Measurements from ENCODE around the gene NOC2L.
"Not testable (repeated sequence)": the region's sequence is repeated elsewhere in the genome, so short reads cannot be mapped to it uniquely, and the experiment has no call there.

Gene NOC2L

DNA sequence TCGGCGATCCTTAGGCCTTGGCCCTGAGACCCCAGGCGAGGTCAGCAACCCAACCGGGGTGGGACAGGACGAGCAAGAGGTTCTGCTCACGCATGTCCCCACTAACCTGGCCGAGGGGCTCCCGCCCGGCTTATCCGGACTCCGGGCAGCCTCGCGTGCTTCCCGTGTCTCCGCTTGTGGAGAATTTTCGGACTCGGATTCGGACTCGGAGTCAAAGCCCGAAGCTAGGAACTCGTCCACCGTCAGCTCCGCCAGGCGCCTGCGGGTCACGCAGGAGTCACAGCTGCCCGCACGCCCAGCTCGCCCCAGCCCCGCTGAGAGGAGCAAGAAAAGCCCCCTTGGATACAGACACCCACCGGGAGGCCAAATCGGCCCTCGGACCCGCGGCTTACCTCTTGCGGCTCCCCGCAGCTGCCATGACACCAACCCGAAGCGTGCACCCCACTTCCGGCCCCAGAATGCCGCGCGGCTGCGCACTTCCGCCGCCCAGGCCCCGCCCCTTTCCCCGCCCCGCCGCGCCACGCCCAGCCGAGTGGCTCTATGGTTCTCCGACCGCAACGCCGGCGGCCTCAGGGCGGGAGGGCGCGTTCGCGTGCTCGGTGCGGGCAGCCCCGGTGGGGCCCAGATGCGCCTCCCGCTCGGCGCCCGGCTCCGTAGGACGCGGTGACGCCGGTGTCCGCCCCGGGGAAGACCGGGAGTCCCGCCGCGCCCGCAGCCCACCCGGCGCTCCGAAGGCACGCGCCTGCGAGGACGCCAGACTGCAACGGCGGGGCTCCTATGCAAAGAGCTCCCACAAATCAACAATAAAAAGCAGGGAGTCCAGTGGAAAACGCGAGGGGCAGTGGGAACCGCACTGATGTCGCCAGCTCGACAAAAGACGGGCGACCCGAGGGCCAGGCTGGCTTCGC lies at the start of gene NOC2L:
TSS of gene NOC2L (minus strand) at position 434 of the 908 bp plus-strand sequence. CDS start at position 418, 16 bp downstream.
- DNase-seq, result peak; percentile 95

DNA sequence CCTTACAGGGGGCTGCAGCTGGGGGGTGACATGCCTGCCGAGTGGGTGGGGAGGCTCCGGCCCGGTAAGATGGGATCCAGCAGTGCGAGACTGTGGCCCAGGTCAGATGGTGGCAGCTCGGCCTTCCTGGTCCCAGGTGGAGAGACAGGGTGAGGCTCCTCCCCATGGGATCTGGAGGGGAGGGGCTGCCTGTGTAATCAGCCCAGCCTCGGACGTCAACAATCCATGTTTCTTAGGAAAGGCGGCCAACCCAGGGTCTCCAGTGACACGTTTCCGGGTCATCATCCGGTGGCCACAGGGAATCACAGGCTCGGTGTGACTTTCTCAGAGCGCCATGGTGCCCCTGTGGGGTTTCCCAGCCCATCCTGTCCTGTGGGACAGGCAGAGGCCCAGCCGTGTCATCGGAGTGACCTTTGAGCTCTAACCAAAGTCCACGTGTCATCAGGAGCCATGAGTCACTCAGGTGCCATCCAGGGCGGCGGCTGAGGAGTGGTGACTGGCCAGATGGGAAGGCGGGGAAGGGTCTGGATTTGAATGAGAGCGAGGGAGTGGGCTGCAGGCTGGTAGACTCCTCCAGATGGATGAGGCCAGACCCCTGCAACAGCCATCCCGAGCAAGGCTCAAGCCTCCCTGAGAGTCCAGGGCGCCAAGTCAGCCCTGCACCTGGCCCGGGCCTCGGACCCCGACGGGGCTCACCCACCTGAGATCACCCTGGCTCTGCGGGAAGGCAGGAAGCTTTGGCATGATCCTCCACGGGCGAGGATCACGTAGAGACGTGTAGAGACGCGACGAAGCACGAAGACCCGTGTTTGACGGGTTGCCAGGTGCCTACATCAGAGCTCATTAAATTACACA lies 47.5 kb upstream of the NOC2L start:
- DNase-seq, result peak; percentile 82

GRCh38 chr1:1005774-1006304 lies 46.8 kb upstream of the NOC2L start:
- peak; percentile 47 for DNase-seq

GRCh38 chr1:1004780-1005697 lies 46.0 kb upstream of the NOC2L start:
- DNase-seq, result peak; percentile 78

DNA sequence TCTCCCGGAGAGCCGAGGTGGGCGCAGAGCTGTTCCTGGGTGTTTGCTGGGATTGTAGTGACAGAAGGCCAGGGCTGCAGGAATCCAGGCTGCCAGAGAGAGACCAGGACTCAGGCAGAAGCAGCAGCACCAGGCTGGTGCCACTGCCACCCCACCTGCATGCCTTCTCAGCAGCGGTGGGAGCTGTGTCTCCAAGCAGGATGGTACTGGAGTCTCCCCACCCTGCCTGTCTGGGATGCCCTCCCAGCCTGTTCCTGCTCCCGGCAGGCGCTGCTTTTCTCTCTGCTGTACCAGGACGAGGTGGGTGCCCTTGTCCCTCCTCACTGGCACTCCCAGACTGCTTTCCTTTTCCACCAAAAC lies 45.3 kb upstream of the NOC2L start:
- peak; percentile 48 for DNase-seq

DNA sequence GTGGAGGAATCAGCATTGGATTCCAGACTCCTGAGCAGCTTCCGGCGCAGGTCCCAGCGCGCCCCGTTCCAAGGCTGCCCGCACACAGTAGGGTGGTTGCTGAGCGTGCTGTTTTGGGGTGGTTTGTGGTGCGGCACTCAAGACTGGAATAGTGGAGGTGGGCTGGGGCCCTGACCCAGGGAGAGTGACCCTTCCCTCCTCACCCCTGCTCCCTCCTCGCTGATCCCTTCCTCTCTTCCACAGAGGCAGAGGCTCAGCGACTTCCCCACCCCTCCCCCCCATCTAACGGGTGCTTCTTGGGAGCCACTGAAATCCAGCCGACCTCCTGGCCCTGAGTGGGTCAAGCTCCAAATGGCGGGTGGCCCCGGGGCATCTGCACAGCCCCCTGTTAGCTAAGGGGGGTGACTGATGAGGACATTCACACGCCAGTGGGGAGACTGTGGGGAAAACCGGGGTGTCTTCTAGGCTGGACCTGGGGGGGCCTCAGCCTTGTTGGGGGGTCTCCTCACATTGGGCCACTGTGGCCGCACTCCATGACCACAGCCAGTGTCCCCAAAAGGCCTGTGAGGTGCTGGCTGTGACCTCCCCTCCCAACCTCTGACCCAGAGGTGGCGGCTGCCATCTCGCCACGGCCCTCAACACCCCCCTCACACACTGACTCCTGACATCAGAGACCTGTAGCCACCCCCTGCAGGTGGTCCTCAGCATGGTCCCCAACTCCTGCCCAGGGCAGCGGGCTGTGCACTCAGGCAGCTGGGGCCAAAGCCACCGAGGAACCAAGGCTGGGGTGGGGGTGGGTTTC lies 44.8 kb upstream of the NOC2L start:
- DNase-seq, result no peak

- DNase-seq, result peak; percentile 54
These were observed 42.2 kb upstream of the NOC2L start for GRCh38 chr1:1001057-1001783.

GRCh38 chr1:1000357-1001056 lies 41.5 kb upstream of the NOC2L start:
- peak; percentile 83 for DNase-seq

DNA sequence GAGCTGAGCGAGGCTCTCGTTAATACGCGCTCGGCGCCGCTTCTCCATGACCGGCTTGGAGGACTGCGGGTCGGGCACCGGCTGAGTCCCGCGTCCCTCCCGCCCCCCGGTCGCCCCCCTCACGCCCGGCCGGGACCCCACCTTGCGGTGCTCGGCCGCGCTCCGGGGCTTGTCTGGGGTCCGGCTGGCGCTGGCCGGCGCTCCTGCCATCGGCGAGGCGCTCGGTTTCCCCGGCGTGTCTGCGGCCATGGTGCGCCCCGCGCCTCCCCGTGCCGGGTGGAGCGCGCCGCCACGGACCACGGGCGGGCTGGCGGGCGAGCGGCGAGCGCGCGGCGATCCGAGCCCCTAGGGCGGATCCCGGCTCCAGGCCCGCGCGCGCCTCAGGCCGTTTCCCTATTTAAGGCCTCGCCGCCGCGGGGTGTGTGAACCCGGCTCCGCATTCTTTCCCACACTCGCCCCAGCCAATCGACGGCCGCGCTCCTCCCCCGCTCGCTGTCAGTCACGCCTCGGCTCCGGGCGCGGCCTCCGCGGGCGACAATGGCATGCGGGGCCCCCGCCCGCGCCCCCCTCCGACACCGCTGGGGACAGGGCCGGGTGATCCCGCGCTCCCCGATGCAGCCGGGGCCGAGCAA lies 40.8 kb upstream of the NOC2L start, which contains the start of gene HES4:
TSS of gene HES4 (minus strand) at position 373 of the 632 bp plus-strand sequence. CDS start at position 249, 124 bp downstream.
- peak; percentile 95 for DNase-seq

GRCh38 chr1:998995-999724 lies 40.1 kb upstream of the NOC2L start:
- DNase-seq, result peak; percentile 72

DNA sequence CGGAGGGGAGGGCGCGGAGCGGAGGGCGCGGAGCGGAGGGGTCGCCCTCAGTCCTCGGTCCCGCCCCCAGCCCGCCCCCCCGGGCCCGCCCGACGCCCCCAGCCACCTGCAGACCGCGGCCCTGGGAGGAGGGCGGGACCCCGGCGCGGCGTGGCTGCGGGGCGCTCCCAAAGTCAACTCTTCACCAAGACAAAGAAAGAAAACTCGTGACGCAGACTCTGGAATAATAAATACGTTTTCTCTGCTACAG lies 39.6 kb upstream of the NOC2L start:
- no peak for DNase-seq

DNA sequence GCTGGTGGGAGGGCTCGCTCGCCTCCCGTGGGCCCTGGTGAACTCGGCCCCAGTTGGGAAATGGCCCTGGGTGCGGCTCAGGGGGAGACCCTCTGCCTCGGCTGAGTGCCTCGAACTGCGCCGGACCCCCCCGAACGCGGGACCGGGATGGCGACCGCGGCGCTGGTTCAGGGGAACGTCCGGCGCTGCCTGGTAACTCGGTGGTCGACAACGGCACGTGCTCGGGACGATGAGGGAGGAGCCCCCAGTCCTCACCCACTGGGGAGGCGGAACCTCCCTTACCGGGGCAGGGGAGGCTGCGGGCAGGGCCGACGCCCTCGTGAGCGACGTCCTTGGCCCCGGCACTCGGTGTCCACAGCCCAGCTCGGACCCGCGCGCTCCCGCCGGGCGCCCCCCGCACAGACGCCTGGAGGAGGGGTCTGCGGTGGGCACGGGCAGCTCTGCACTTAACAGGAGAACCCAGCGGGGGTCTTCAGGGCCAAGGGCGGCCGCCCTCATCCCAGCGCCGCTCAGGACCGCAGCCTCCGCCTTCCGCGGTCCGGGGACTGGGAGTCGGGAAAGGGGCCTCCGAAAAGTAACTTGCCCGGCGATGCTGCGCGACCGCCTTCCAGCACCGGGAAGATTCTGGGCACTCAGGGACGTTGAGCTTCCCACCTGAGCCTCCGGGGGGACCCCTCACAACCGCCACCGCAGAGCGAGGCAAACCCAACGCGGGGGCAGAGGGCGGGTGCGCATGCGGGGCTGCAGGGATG lies 39.1 kb upstream of the NOC2L start:
- DNase-seq, result peak; percentile 64

GRCh38 chr1:997713-997992 lies 38.6 kb upstream of the NOC2L start:
- DNase-seq, result no peak

GRCh38 chr1:996851-997712 lies 38.0 kb upstream of the NOC2L start:
- peak; percentile 56 for DNase-seq

- peak; percentile 59 for DNase-seq
These were observed 36.9 kb upstream of the NOC2L start for GRCh38 chr1:995665-996633.

GRCh38 chr1:994546-994945 lies 35.5 kb upstream of the NOC2L start:
- not testable (repeated sequence) for DNase-seq
